NCI-H1436 treated with DMSO at 0.1 percent for 48 hours (cell line): Measurements from ENCODE around the gene FAM13B.

Experiments used
- DNase-seq: peaks from one replicate; lab custom pipeline; 2025; lab: John Stamatoyannopoulos, UW

The FAM13B gene

DNA sequence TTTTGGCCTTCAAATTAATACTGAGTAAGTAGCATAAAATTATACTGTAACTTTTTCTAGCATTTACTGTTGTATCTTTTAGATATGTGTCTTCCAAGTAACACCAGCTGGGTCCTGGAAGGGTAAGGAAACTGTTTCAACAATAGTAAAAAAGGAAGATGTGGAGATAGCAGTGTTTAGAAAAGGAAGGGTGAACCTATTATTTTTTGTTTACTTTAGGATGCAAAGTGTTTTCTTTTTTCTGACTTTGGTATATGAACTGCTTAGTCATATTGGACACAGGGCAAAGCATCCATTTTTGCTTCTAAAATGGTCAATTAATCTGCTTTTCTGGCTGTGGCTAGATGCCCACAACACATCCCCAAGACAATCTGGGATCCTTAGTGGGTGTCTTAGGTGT lies 138.3 kb downstream of the FAM13B start:
- DNase-seq: no peak

DNA sequence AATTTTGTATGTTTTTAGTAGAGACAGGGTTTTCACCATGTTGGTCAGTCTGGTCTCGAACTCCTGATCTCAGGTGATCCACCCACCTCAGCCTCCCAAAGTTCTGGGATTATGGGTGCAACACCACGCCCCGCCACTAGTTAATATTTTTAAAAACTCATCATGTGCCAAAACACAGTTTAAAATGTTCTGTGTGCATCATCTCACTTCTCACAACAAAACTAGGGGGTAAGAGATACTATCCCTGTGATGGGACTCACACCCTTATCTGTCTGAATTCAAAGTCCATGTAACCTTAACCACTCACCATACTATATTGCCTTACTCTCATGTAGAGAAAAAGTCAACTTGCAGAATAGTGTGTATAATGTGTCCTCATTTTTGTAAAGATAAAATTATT lies 141.0 kb downstream of the FAM13B start:
- DNase-seq: no peak

DNA sequence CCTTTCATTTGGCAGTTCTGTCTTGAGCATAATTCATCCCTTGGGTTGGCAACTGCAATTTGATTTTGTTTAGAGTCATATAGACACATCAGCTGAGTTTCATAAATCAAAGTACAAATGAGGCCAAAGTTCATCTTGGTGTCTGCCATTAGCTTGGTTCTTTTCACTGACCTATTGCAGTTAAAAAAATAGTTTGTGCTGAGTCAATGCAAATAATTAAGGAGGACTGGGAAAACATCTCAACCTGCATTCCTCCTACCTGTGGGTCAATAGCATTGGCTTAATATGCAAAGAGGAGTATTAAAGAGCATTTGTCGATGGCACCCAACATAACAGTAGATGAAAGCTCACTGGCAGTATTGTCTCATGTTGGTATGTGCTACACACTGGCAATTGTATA lies 142.0 kb downstream of the FAM13B start:
- no peak for DNase-seq

DNA sequence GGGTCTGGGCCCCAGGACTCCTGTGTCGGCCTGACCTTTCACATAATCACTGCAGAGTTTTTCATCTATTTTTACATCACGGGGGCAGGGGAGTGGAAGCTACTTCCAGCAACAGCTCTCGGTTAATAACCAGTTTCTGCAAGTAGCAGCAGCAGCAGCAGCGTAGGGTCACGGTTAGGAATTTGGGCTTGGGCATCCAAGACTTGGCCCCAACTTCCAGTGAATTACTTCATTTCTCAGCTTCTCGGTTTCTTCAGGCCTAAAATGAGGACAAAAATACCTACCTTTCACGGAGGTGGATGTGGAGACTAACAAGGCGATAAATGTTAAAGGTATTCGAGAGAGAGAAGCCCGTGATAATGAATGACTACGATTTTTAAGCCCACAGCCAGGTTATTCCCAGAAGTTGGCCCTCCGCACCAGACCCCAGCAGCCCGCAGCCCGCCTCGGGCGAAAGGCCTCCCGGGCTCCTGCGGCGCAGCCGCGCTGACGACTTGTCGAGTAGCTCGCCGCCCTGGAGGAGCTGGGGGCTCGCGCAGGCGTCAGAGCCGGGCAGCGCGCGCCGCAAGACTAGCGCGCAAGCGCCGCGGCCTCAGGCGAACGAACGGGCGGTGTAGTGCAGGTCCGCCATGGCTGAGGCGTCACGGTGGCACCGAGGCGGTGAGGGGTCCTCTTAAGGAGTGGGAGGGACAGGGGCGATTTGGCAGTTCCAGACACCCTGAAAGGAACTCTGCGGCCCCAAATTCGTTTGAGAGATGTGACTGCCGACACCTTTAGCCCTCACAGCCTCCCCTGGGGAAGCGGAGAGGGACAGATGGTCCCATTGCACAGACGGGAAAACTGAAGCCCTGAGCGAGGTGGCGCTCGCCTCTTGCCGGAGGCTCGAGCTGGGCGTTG lies 143.8 kb downstream of the FAM13B start, which contains the start of gene PKD2L2:
Gene PKD2L2, plus strand, starts transcription at position 595 of the 897 bp plus-strand sequence. Its CDS starts 35 bp downstream, at position 630.
- no peak for DNase-seq

DNA sequence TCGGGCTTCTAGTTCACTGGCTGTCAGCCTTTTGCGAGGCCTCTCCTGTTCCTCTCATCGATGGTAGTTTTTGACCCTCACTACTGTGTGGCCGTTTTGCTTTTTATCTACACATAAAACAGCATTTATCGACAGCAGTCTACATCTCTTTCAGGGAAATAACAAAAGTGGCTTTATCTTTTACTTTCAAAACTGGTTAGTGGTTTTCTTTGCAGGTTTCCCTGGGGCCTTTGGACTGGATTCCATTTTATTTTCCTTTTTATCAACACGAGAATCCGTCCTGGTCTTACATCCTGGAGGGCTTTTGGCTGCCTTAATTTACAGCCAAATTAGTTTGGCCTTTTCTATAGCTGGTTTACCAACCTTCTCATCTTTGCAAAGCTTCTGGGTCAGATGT lies 144.4 kb downstream of the FAM13B start:
- DNase-seq: no peak
